ENCODE measurements around the gene ACOT8. TPM values are rescaled to one million over a fixed set of nuclear protein-coding genes. Genes with fewer than 3 reads are reported as not detected.

The ACOT8 gene
- polyA plus RNA-seq, 1 experiment, result 27.0 TPM

DNA sequence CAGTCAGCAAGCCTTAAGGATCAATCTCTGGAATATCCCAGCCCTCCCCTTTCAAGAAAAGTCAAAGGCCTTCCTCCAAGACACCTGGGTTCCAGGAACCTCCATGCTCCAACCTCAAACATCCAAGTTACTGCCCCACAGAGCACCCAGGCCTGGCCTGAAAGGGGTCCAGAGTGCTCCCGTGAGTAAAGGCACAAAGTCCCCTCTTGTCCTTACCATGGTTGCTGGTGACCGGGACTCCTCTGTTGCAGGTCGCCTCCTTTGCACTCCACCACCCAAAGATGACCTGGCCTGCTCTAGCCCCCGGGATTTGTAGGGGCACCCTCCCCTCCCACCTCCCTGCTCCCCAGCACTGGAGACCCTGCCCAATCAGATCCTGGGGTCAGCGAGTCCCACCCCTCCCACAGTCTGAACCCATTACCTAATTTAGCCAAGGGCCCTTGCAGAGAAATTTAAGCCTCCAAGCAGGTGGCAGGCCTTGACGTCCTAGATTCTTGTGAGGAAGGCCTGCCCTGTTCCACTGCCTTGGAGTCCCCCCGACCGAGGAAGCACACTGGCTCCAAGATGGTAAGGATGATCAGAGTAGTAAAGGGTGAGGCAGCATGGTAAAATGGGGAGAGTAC is 30.1 kb downstream of the ACOT8 start, which contains the start of gene TNNC2:
TNNC2 (minus strand) TSS at position 283 of the 623 bp plus-strand sequence; CDS start at position 219, 64 bp downstream.
- Histone ChIP-seq H3K4me3 (ENCODE audit: low read depth, low read length) (no peak within 1 kb of the TSS), H3K9me3 (ENCODE audit: control insufficient read depth, insufficient read depth, low read length) (no peaks in the 10 kb centered on the region; the same call in 1 of the 2 replicates), H3K27ac (ENCODE audit: low read depth, low read length) (no peak within 1 kb of the TSS), H3K27me3 (ENCODE audit: control insufficient read depth, insufficient read depth, low read length) (peaks cover 12% of the 10 kb centered on the region)
- ChIA-PET POLR2A (interaction anchor here (0.6 kb wide), 1 partner anchor 13 kb away, joined by 5 read pairs; no protein-coding TSS in a partner anchor), CTCF (interaction anchor here (0.7 to 1.7 kb wide), 3 partner anchors 10 to 141 kb away, joined by 3 to 4 read pairs (median 3); no protein-coding TSS in a partner anchor)
- TF ChIP-seq, protein P1, sequence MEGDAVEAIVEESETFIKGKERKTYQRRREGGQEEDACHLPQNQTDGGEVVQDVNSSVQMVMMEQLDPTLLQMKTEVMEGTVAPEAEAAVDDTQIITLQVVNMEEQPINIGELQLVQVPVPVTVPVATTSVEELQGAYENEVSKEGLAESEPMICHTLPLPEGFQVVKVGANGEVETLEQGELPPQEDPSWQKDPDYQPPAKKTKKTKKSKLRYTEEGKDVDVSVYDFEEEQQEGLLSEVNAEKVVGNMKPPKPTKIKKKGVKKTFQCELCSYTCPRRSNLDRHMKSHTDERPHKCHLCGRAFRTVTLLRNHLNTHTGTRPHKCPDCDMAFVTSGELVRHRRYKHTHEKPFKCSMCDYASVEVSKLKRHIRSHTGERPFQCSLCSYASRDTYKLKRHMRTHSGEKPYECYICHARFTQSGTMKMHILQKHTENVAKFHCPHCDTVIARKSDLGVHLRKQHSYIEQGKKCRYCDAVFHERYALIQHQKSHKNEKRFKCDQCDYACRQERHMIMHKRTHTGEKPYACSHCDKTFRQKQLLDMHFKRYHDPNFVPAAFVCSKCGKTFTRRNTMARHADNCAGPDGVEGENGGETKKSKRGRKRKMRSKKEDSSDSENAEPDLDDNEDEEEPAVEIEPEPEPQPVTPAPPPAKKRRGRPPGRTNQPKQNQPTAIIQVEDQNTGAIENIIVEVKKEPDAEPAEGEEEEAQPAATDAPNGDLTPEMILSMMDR (IDR thresholded peaks at IDR 0.05; ENCODE audit: low read depth, low read length), result no peak
- no peak for DNase-seq (ENCODE audit: low read depth, low spot score)

DNA sequence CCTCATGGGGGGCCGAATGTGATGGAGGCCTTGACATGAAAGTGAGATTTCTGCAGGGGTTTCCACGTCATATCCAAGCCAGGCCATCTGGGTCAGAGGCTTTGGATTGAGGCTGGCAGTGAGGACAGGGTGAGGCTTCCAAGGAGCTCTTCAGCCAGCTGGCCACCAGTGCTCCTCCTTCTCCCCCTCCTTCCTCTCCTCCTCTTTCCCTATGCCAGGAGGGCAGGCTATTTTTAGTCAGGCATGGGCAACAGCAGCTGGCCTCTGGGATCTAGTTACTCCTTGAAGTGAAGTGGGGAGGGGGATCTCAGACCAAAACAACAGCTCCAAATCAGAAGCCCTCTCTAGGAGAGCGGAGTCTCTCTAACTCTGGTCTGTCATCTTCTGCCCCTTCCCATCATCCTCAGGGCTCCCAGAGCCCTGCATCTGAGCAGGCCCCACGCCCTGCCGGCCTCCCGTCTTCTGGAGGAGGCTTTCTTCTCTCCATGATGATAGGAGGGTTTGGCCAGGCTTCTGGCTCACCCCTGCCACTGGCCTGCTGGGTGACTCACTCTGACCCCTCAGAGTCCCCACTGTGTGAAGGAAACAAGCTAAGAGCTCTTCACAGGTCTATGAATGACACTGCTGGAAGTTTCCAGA is 30.7 kb downstream of the ACOT8 start:
- H3K4me3 ChIP-seq (ENCODE audit: low read depth, low read length), result no peak overlapping the region
- no peaks in the 10 kb centered on the region; the same call in 1 of the 2 replicates for H3K9me3 ChIP-seq (ENCODE audit: control insufficient read depth, insufficient read depth, low read length)
- no peak for DNase-seq (ENCODE audit: low read depth, low spot score)
- POLR2A ChIA-PET, result interaction anchor here (0.6 to 1.0 kb wide), 2 partner anchors 13 to 102 kb away, joined by 3 to 5 read pairs; no protein-coding TSS in a partner anchor
- TF ChIP-seq, protein P1 (IDR thresholded peaks at IDR 0.05; ENCODE audit: low read depth, low read length), result no peak
- CTCF ChIA-PET, result interaction anchor here (0.6 to 1.9 kb wide), 4 partner anchors 10 to 142 kb away, joined by 3 to 5 read pairs (median 4); no protein-coding TSS in a partner anchor
- peaks cover 14% of the 10 kb centered on the region for H3K27me3 ChIP-seq (ENCODE audit: control insufficient read depth, insufficient read depth, low read length)
- H3K27ac ChIP-seq (ENCODE audit: low read depth, low read length), result no peak overlapping the region

DNA sequence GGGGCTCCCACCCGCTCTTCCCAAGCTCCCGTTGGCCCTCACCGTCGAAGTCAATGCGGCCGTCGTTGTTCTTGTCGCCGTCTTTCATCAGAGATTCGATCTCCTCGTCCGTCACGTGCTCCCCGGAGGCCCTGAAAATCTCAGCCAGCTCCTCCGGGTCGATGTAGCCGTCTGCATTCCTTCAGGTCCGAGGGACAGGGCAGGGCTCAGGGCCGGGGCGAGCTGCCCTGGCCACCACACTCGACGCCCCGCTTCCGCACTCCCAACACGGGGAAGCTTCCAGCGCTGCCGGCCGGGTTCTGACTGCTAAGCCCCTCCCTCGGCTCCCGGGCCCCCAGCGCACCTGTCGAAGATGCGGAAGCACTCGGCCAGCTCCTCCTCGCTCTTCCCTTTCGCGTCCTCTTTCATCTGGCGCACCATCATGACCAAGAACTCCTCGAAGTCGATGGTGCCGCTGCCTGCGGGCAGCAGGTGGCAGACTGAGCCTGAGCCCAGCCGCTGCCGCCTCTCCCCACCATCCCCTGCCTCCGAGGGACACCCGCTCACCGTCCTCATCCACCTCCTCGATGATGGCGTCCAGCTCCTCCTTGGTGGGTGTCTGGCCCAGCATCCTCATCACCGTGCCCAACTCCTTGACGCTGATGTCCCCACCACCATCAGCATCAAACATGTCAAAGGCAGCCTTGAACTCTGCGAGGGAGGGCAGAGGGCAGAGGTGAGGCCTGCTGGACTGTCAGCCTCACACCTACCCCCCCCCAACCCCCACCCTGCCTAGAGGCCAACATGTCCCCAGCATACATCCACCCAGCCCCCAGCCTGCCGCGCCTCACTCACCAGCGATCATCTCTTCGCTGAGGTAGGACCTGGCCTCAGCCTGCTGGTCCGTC is 33.0 kb downstream of the ACOT8 start:
- ChIA-PET CTCF (interaction anchor here (0.7 to 1.5 kb wide), 6 partner anchors 9 to 137 kb away, joined by 3 to 4 read pairs (median 3); no protein-coding TSS in a partner anchor), POLR2A (no interaction called here)
- Histone ChIP-seq H3K4me3 (ENCODE audit: low read depth, low read length) (no peak overlapping the region), H3K27me3 (ENCODE audit: control insufficient read depth, insufficient read depth, low read length) (peaks cover 14% of the 10 kb centered on the region), H3K9me3 (ENCODE audit: control insufficient read depth, insufficient read depth, low read length) (no peaks in the 10 kb centered on the region; the same call in 1 of the 2 replicates), H3K27ac (ENCODE audit: low read depth, low read length) (no peak overlapping the region)
- DNase-seq (ENCODE audit: low read depth, low spot score), result no peak
- TF ChIP-seq, protein P1 (IDR thresholded peaks at IDR 0.05; ENCODE audit: low read depth, low read length), result peak; percentile 37

DNA sequence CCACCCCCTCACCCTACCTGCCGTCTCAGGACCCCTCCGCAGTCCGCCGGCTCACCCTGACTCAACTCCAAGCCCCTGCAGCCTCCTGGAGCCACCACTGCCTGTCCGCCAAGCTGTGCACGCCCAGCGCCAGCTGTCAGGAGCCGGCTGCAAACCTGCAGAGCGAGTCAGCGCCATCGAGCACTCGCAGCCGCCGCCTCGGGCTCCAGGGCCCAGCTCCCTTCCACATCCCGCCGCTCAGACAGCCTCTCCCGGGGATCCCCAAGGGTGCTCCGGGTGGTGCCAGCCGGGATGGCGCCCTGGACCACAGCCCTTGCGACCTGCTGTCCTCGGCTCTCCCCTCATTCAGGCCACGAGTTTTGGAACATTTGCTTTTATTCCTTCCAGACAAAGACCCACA is 34.3 kb downstream of the ACOT8 start:
- H3K27ac ChIP-seq (ENCODE audit: low read depth, low read length), result no peak overlapping the region
- CTCF ChIA-PET, result interaction anchor here (0.5 to 1.2 kb wide), 3 partner anchors 17 to 386 kb away, joined by 3 to 4 read pairs (median 3); no protein-coding TSS in a partner anchor
- peaks cover 14% of the 10 kb centered on the region for H3K27me3 ChIP-seq (ENCODE audit: control insufficient read depth, insufficient read depth, low read length)
- TF ChIP-seq, protein P1 (IDR thresholded peaks at IDR 0.05; ENCODE audit: low read depth, low read length), result no peak
- H3K4me3 ChIP-seq (ENCODE audit: low read depth, low read length), result peak overlapping the region; percentile 22; the same call in 1 of the 2 replicates
- POLR2A ChIA-PET, result interaction anchor here (0.7 to 1.0 kb wide), 3 partner anchors 11 to 474 kb away, joined by 3 to 5 read pairs (median 4); partner anchors contain the start of gene SNX21
- no peak for DNase-seq (ENCODE audit: low read depth, low spot score)
- no peaks in the 10 kb centered on the region; the same call in 1 of the 2 replicates for H3K9me3 ChIP-seq (ENCODE audit: control insufficient read depth, insufficient read depth, low read length)

Data from AG04450 (cell line).